Endodermal cell (in vitro differentiated cells): ENCODE data around the gene TADA1. TPM values are rescaled to one million over a fixed set of nuclear protein-coding genes. Genes with fewer than 3 reads are reported as not detected.

Experiments
- DNase-seq: peaks from one replicate; pipeline ENCODE4 v3.0.0-alpha.2; 2017
- H3K27ac ChIP-seq: 2 replicates; pipeline ENCODE4 v1.5.1; 2013; ENCODE audit warnings: mild to moderate bottlenecking, low read depth, low read length, moderate library complexity
- H3K27me3 ChIP-seq: 2 replicates; pipeline ENCODE4 v1.6.1; 2013; ENCODE audit warnings: mild to moderate bottlenecking, low read length, moderate library complexity; ENCODE audit not compliant: insufficient read depth, control insufficient read depth, poor library complexity, severe bottlenecking
- H3K36me3 ChIP-seq: 2 replicates; pipeline ENCODE4 v1.7.0; 2013; ENCODE audit warnings: mild to moderate bottlenecking, low read length, moderate library complexity; ENCODE audit not compliant: control insufficient read depth, insufficient read depth
- H3K4me1 ChIP-seq: one replicate; pipeline ENCODE4 v1.7.0; 2013; ENCODE audit warnings: low read length; ENCODE audit not compliant: control insufficient read depth, insufficient read depth
- H3K4me3 ChIP-seq: 2 replicates; pipeline ENCODE4 v1.5.1; 2013; ENCODE audit warnings: mild to moderate bottlenecking, low read length, moderate library complexity
- H3K9ac ChIP-seq: 2 replicates; pipeline ENCODE4 v1.6.1; 2013; ENCODE audit warnings: mild to moderate bottlenecking, low read length, moderate library complexity; ENCODE audit not compliant: poor library complexity, severe bottlenecking; ENCODE audit errors: extremely low read depth
- H3K9me3 ChIP-seq: 2 replicates; pipeline ENCODE4 v1.6.1; 2013; ENCODE audit warnings: mild to moderate bottlenecking, low read length, moderate library complexity; ENCODE audit not compliant: control insufficient read depth
- H3K27ac Mint-ChIP-seq: 2 replicates; pipeline ENCODE4 v1.8.0; 2020; ENCODE audit warnings: mixed read lengths
- H3K27me3 Mint-ChIP-seq: 2 replicates; pipeline ENCODE4 v1.8.0; 2021; ENCODE audit warnings: mild to moderate bottlenecking, mixed read lengths; ENCODE audit not compliant: insufficient read depth
- H3K36me3 Mint-ChIP-seq: 2 replicates; pipeline ENCODE4 v1.8.0; 2020; ENCODE audit warnings: low read depth, mixed read lengths
- H3K4me1 Mint-ChIP-seq: 2 replicates; pipeline ENCODE4 v1.8.0; 2020; ENCODE audit warnings: mixed read lengths
- H3K4me3 Mint-ChIP-seq: 2 replicates; pipeline ENCODE4 v1.8.0; 2020; ENCODE audit warnings: mild to moderate bottlenecking, moderate library complexity, mixed read lengths
- H3K9me3 Mint-ChIP-seq: 2 replicates; pipeline ENCODE4 v1.8.0; 2020; ENCODE audit warnings: mild to moderate bottlenecking, mixed read lengths
- CTCF ChIP-seq: fragments of 200-600 bp; sonication (generic); conservative IDR thresholded peaks from 2 replicates; pipeline ENCODE4 v1.5.0; 2021; ENCODE audit warnings: antibody characterized with exemption, mild to moderate bottlenecking
- WGBS, 2 experiments: methylation state at CpG; one replicate each; pipeline versions ENCODE4 v1.1.5 to v1.1.7; 2013; ENCODE audit warnings: missing lambda C conversion rate in 2 of 2, mixed read lengths in 1 of 2; ENCODE audit not compliant: insufficient coverage in 1 of 2, insufficient read length in 1 of 2; 5-methylcytosine and 5-hydroxymethylcytosine counted together
- total RNA-seq, 2 donors: library from RNA; stranded (reverse); fragmentation: NEBNext Ultra II Directional in 1 of 2; extraction: Animal tissue kit (Norgen Biotek cat#: 25700) in 1 of 2; gene quantifications; 2 replicates in 1 of 2; 3 replicates in 1 of 2; pipeline ENCODE4 v1.2.1, GENCODE V29; 2021

The TADA1 gene
- total RNA-seq, 2 donors from 2014 or later, result 18.4 to 19.9 TPM

DNA sequence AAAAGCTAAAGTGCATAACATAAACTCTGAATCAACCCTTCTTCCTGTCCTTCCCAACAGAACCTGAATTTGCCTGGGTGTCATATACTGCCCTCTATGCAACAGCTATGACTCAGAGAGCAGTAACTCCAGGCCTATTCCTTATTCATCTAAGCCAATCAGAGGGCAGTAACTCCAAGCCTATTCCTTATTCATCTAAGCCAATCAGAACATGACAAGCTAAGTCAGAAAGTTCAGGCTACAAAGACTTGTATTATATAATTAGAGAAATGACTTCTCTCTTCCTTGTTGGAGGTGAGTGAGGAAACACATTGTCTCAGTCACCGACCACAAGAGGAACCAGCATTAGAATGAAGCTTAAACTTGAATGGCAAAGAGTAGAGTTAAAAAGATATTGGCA, 26.2 kb upstream of the TADA1 start:
- Mint-ChIP-seq H3K27ac (no peak overlapping the region), H3K27me3 (peaks cover 2% of the 10 kb centered on the region), H3K4me3 (no peak overlapping the region), H3K4me1 (no peaks in the 10 kb centered on the region), H3K36me3 (no peaks in the 10 kb centered on the region), H3K9me3 (peaks cover 14% of the 10 kb centered on the region)
- Histone ChIP-seq H3K36me3 (no peaks in the 10 kb centered on the region), H3K27ac (no peak overlapping the region), H3K4me1 (no peaks in the 10 kb centered on the region), H3K9me3 (peaks cover 12% of the 10 kb centered on the region), H3K4me3 (no peak overlapping the region), H3K9ac (no peak overlapping the region), H3K27me3 (no peaks in the 10 kb centered on the region)
- no peak for DNase-seq
- WGBS, 2 experiments, result 78% methylated on average over 1 of the region's 1 CpG; no CpG with 5 or more reads in 1 of the 2 experiments
- no peak for TF ChIP-seq CTCF

DNA sequence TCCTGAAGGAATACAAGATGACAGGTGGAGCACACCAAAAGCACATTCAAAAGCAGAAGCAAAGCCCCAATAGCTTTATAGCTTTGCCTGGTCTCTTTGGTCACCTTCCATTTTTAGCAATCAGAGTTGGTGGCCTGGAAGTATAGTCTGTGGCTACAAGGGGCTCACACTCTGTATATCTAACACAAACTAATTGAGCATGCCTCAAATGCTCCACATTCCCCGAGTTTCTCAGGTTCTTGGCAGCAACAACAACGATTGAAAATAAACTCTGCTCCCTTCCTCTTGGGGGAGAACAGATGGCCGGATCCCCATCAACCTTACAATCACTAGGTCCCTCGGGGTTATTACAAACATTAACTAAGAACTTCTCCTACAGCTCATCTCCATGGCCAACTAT, 24.9 kb upstream of the TADA1 start:
- Mint-ChIP-seq H3K27me3 (peaks cover 2% of the 10 kb centered on the region), H3K27ac (no peak overlapping the region), H3K4me1 (peaks cover 1% of the 10 kb centered on the region), H3K9me3 (peaks cover 21% of the 10 kb centered on the region), H3K36me3 (no peaks in the 10 kb centered on the region), H3K4me3 (no peak overlapping the region)
- Histone ChIP-seq H3K9me3 (peaks cover 18% of the 10 kb centered on the region), H3K27me3 (no peaks in the 10 kb centered on the region), H3K9ac (no peak overlapping the region), H3K27ac (no peak overlapping the region), H3K36me3 (no peaks in the 10 kb centered on the region), H3K4me1 (no peaks in the 10 kb centered on the region), H3K4me3 (no peak overlapping the region)
- 71 to 100% methylated on average over 1 to 4 of the region's 4 CpGs for WGBS, 2 experiments
- no peak for TF ChIP-seq CTCF
- no peak for DNase-seq

- Mint-ChIP-seq H3K9me3 (peaks cover 21% of the 10 kb centered on the region), H3K4me1 (peaks cover 4% of the 10 kb centered on the region), H3K27me3 (peaks cover 2% of the 10 kb centered on the region), H3K4me3 (no peak overlapping the region), H3K27ac (no peak overlapping the region), H3K36me3 (no peaks in the 10 kb centered on the region)
- Histone ChIP-seq H3K27me3 (no peaks in the 10 kb centered on the region), H3K27ac (no peak overlapping the region), H3K9me3 (peaks cover 18% of the 10 kb centered on the region), H3K36me3 (no peaks in the 10 kb centered on the region), H3K9ac (no peak overlapping the region), H3K4me3 (no peak overlapping the region), H3K4me1 (no peaks in the 10 kb centered on the region)
- TF ChIP-seq CTCF, result no peak
- DNase-seq, result no peak
Observed at GRCh38 chr1:166899769-166900168, 23.7 kb upstream of the TADA1 start.
